HG03064 (cell line): Measurements from ENCODE around the gene P2RX5.

ENCODE experiments used
- ATAC-seq: cut with Tn5 transposase; IDR thresholded peaks from one replicate; pipeline ENCODE4 v1.9.1; 2021; ENCODE audit warnings: low read depth; ENCODE audit not compliant: unreplicated experiment

P2RX5 gene

DNA sequence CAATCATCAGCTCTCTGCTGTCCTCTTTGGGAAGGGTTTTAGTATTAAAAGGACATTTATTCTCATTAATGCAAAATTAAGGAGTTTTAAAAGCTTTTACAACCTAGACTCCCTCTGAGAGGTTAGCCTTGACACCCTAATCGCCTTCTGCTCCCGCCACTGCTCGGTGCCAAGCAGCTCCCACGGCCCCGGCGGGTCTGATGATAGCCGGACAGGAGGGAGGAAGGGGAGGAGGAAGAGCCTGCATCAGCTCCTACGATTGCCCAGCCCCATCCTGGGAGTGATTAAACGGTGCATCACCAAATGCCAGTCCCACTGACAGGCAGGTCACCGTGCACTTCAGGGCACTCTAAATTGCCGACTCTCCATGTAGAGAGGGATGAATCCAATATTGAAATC is 68.2 kb downstream of the P2RX5 start:
- ATAC-seq = no peak

DNA sequence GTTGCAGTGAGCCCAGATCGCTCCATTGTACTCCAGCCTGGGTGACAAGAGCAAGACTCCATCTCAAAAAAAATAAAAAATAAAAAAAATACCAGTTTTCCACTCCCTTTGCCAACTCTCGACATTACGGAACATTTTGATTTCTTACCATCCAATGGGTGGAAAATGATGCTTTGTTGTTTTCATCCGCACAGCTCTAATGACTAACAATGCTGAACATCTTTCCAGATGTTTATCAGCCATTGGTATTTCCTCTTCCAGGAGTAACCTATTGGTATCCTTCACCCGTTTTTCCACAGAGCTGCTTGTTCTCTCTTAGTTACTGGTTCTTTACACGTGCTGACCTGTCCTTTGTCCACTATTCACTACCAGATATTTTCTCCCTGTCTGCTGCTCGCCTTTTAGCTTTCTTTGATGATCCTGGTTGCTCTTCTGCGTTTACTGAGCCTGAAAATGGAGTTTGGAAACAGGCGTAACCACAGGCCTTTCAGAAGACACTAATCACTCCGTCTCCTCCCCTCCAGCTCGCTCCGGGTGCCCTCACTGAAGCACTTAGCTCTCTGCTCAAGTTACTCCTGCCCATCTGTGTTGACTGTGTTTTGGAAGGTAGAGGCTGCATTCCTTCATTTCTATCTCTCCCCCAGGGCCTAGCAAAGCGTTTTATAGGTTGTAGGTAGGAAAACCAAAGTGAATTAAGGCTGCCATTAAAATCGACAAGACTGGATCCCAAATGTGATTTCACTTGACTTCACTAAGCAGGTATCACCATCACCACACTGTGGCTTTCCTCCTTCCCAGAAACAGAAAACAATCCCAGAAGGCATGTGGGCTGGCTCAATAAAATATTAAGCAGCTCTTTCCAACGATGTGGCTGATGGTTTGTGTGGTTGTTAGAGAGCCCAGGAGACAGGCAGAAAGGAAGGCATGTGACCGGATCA is 68.9 kb downstream of the P2RX5 start:
- no peak for ATAC-seq
